RKO (cell line): ENCODE measurements around the gene MAGOHB.
"Not testable (repeated sequence)": the region's sequence is repeated elsewhere in the genome, so short reads cannot be mapped to it uniquely, and the experiment has no call there.

Source experiments
- DNase-seq: peaks from one replicate; pipeline ENCODE4 v3.0.0-alpha.2; 2016; ENCODE audit warnings: low spot score

Gene MAGOHB

GRCh38 chr12:10613349-10614055 lies at the start of gene MAGOHB:
MAGOHB (minus strand) TSS chr12:10613609; CDS start chr12:10613532, 77 bp downstream.
- peak; percentile 93 for DNase-seq

GRCh38 chr12:10661338-10661737 lies 47.9 kb upstream of the MAGOHB start:
- peak; percentile 21 for DNase-seq

- no peak for DNase-seq
Measured at GRCh38 chr12:10654003-10654402, 40.6 kb upstream of the MAGOHB start.

GRCh38 chr12:10652192-10652591 lies 38.8 kb upstream of the MAGOHB start:
- no peak for DNase-seq

- DNase-seq, result not testable (repeated sequence)
Measured at GRCh38 chr12:10646576-10646975, 33.2 kb upstream of the MAGOHB start.

- no peak for DNase-seq
Measured at GRCh38 chr12:10645910-10646309, 32.5 kb upstream of the MAGOHB start.

GRCh38 chr12:10641735-10642500 lies 28.5 kb upstream of the MAGOHB start:
- DNase-seq, result peak; percentile 61

- DNase-seq, result no peak
Measured at GRCh38 chr12:10638728-10639127, 25.3 kb upstream of the MAGOHB start.

- DNase-seq, result no peak
Measured at GRCh38 chr12:10636611-10637010, 23.2 kb upstream of the MAGOHB start.

- DNase-seq, result no peak
Measured at GRCh38 chr12:10636124-10636523, 22.7 kb upstream of the MAGOHB start.

- DNase-seq, result no peak
Measured at GRCh38 chr12:10635306-10635705, 21.9 kb upstream of the MAGOHB start.

- peak; percentile 31 for DNase-seq
Measured at GRCh38 chr12:10634427-10634826, 21.0 kb upstream of the MAGOHB start.

- DNase-seq, result no peak
Measured at GRCh38 chr12:10633541-10633940, 20.1 kb upstream of the MAGOHB start.

- no peak for DNase-seq
Measured at GRCh38 chr12:10632226-10632625, 18.8 kb upstream of the MAGOHB start.

GRCh38 chr12:10624605-10625004 lies 11.2 kb upstream of the MAGOHB start:
- no peak for DNase-seq

GRCh38 chr12:10623131-10623530 lies 9.7 kb upstream of the MAGOHB start:
- no peak for DNase-seq

- DNase-seq, result no peak
Measured at GRCh38 chr12:10621278-10621677, 7.9 kb upstream of the MAGOHB start.

- DNase-seq, result no peak
Measured at GRCh38 chr12:10620078-10620779, 6.8 kb upstream of the MAGOHB start.

GRCh38 chr12:10618338-10618987 lies 5.1 kb upstream of the MAGOHB start:
- DNase-seq, result peak; percentile 93

- DNase-seq, result no peak
Measured at GRCh38 chr12:10617863-10618262, 4.5 kb upstream of the MAGOHB start.

GRCh38 chr12:10615532-10615931 lies 2.1 kb upstream of the MAGOHB start:
- DNase-seq, result peak; percentile 14

- DNase-seq, result no peak
Measured at GRCh38 chr12:10614056-10614370, 604 bp upstream of the MAGOHB start.

GRCh38 chr12:10612984-10613348 lies 443 bp downstream of the MAGOHB start:
- DNase-seq, result peak; percentile 20
